Endothelial cell of umbilical vein (primary cell): ENCODE data around the gene MALT1. TPM values are rescaled to one million over a fixed set of nuclear protein-coding genes. Genes with fewer than 3 reads are reported as not detected.

Source experiments
- BruUV-seq: library from RNA; stranded (reverse); fragments of 400-500 nt; replicated peaks from 2 replicates; lab custom pipeline; 2021; lab: Mats Ljungman, UMichigan
- CTCF ChIA-PET: fragments of 300-600, 350-600 bp; sonication (Branson Sonifier 250); formaldehyde crosslinking; loops from one replicate; lab custom pipeline; 2021; ENCODE audit warnings: antibody characterized with exemption, inconsistent platforms; lab: Charles Lee
- POLR2A ChIA-PET: fragments of 300-600, 350-600 bp; sonication (Branson Sonifier 250); formaldehyde crosslinking; loops from one replicate; lab custom pipeline; 2021; ENCODE audit warnings: antibody characterized with exemption, inconsistent platforms; lab: Charles Lee
- DNase-seq: peaks from one replicate; pipeline ENCODE4 v3.0.0-alpha.2; 2011; ENCODE audit warnings: low read depth, low spot score
- FAIRE-seq: peaks from 2 replicates; lab custom pipeline; 2011; peaks lifted over from hg19 to GRCh38; lab: Jason Lieb, UNC
- H2AFZ ChIP-seq: 2 replicates; pipeline ENCODE4 v1.6.0; 2012; ENCODE audit warnings: low read depth, low read length, control low read depth, inconsistent platforms
- H3K27ac ChIP-seq: 2 replicates; pipeline ENCODE4 v1.5.1; 2011; ENCODE audit warnings: low read depth, mild to moderate bottlenecking, control low read depth, low read length, moderate library complexity; ENCODE audit not compliant: insufficient read depth
- H3K27me3 ChIP-seq, 2 experiments: 2 replicates each; pipeline versions ENCODE4 v1.6.0 to v1.6.1; 2011; ENCODE audit warnings: low read length in 2 of 2, mixed read lengths in 1 of 2; ENCODE audit not compliant: control insufficient read depth in 2 of 2, insufficient read depth in 2 of 2
- H3K36me3 ChIP-seq, 2 experiments: 2 replicates in 1 of 2; 3 replicates in 1 of 2; pipeline ENCODE4 v1.5.1; 2011; ENCODE audit warnings: low read length in 2 of 2, mild to moderate bottlenecking in 1 of 2, moderate library complexity in 1 of 2; ENCODE audit not compliant: control insufficient read depth in 2 of 2, insufficient read depth in 2 of 2; ENCODE audit errors: extremely low read depth in 1 of 2
- H3K4me1 ChIP-seq: 3 replicates; pipeline ENCODE4 v1.5.1; 2011; ENCODE audit warnings: mild to moderate bottlenecking, low read length; ENCODE audit not compliant: control insufficient read depth, insufficient read depth; ENCODE audit errors: extremely low read depth
- H3K4me2 ChIP-seq: 2 replicates; pipeline ENCODE4 v1.6.1; 2011; ENCODE audit warnings: low read length, control low read depth, mixed read lengths; ENCODE audit not compliant: insufficient read depth
- H3K4me3 ChIP-seq, 3 experiments: fragments of 200-600 bp in 1 of 3; sonication (generic), shearing (Covaris generic) in 1 of 3; replicated peaks in 1 of 3; 2 replicates each; pipeline ENCODE4 v1.5.1; 2011 to 2016; ENCODE audit warnings: control low read depth in 3 of 3, low read length in 3 of 3, mild to moderate bottlenecking in 2 of 3, inconsistent platforms in 1 of 3, low read depth in 1 of 3, moderate library complexity in 1 of 3; ENCODE audit not compliant: insufficient read depth in 1 of 3
- H3K79me2 ChIP-seq: 2 replicates; pipeline ENCODE4 v1.6.0; 2012; ENCODE audit warnings: low read length, inconsistent platforms; ENCODE audit not compliant: control insufficient read depth, insufficient read depth
- H3K9ac ChIP-seq: replicated peaks from 2 replicates; pipeline ENCODE3; 2011; ENCODE audit warnings: low read length, control low read depth; ENCODE audit not compliant: insufficient read depth; ENCODE audit errors: extremely low read depth
- H3K9me1 ChIP-seq: replicated peaks from 3 replicates; pipeline ENCODE4 v1.6.0; 2011; ENCODE audit warnings: mild to moderate bottlenecking, low read length; ENCODE audit not compliant: control insufficient read depth, insufficient read depth; ENCODE audit errors: extremely low read depth
- H3K9me3 ChIP-seq: replicated peaks from 2 replicates; pipeline ENCODE4 v1.5.1; 2012; ENCODE audit warnings: low read length, inconsistent platforms; ENCODE audit not compliant: control insufficient read depth, insufficient read depth
- H4K20me1 ChIP-seq: replicated peaks from 2 replicates; pipeline ENCODE3; 2011; ENCODE audit warnings: mild to moderate bottlenecking, low read length; ENCODE audit not compliant: control insufficient read depth, insufficient read depth; ENCODE audit errors: extremely low read depth
- EZH2 ChIP-seq: IDR thresholded peaks from 2 replicates; pipeline ENCODE4 v1.6.1; 2012; ENCODE audit warnings: borderline replicate concordance, low read depth, mild to moderate bottlenecking, moderate library complexity, low read length, inconsistent platforms; ENCODE audit not compliant: severe bottlenecking
- FOS ChIP-seq: IDR thresholded peaks from 2 replicates; pipeline ENCODE4 v1.6.1; 2011; ENCODE audit warnings: mild to moderate bottlenecking, low read length, moderate library complexity, borderline replicate concordance; ENCODE audit not compliant: insufficient read depth
- GATA2 ChIP-seq: IDR thresholded peaks from 2 replicates; pipeline ENCODE4 v1.7.0; 2011; ENCODE audit warnings: low read depth, mild to moderate bottlenecking, moderate library complexity, mixed read lengths, low read length; ENCODE audit not compliant: insufficient read length, insufficient read depth
- JUN ChIP-seq: IDR thresholded peaks from 2 replicates; pipeline ENCODE4 v1.6.1; 2011; ENCODE audit warnings: borderline replicate concordance, low read depth; ENCODE audit not compliant: insufficient read length, insufficient read depth
- MYC ChIP-seq: IDR thresholded peaks from one replicate; pipeline ENCODE4 v1.6.1; 2011; ENCODE audit warnings: mild to moderate bottlenecking, low read depth, low read length
- POLR2A ChIP-seq: IDR thresholded peaks from 2 replicates; pipeline ENCODE4 v1.6.1; 2012; ENCODE audit warnings: low read depth, mild to moderate bottlenecking, control low read depth, low read length
- POLR2AphosphoS5 ChIP-seq: IDR thresholded peaks from 2 replicates; pipeline ENCODE4 v1.6.1; 2012; ENCODE audit warnings: low read depth, mild to moderate bottlenecking, control low read depth, low read length, moderate library complexity; ENCODE audit not compliant: insufficient read depth
- dilution Hi-C: fragments of 300-500 bp; cut with MboI; formaldehyde crosslinking; loops from one replicate; pipeline ENCODE4 v1.15.0; 2019; ENCODE audit warnings: low sequenced_read_pairs; ENCODE audit not compliant: extremely low pct_ligation_motif_present
- intact Hi-C: fragments of 100-400 bp; cut with micrococcal nuclease; formaldehyde crosslinking; loops from one replicate; pipeline ENCODE4 v1.10.0; 2022
- polyA plus RNA-seq, 4 experiments: library from polyadenylated mRNA; depleted of rRNA in 3 of 4; stranded (reverse) in 3 of 4; unstranded in 1 of 4; fragments of >200 nt; gene quantifications; 2 replicates each; pipeline versions ENCODE4 v1.2.1 to v1.2.3, GENCODE V29; 2011 to 2012; ENCODE audit warnings: missing spikeins in 1 of 4
- total RNA-seq: library from RNA; stranded (reverse); gene quantifications from 2 replicates; pipeline ENCODE4 v1.2.3, GENCODE V29; 2021
- TF ChIP-seq, protein P1 (sequence below): IDR thresholded peaks from 2 replicates; pipeline ENCODE4 v1.6.1; 2011; ENCODE audit not compliant: insufficient read depth, insufficient read length

Gene MALT1
- total and polyA plus RNA-seq, 2 donors (not counting 3 experiments of a cell fraction or from before 2014, with no cell fraction given), result 2.8 to 5.1 TPM

DNA sequence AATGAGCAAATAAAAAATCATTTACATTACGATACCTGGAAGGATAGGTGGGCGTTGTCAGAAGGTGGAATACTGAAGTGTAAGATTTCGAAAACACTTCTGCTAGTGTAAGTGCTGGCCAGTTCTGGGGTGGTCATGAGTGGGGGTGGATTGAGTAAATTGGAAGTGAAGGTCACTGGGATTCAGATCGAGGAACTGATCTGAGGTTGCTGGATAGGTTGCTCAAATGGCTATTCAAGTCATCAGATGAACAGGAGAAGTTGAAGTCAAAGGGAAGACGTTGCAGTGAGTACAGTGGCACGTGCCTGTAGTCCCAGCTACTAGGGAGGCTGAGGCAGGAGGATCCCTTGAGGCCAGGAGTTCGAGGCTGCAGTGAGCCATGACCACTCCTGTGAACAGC is 95.7 kb downstream of the MALT1 start:
- FAIRE-seq (no peak), DNase-seq (no peak)
- H3K4me3 ChIP-seq, result no peak overlapping the region
- no peaks in the 10 kb centered on the region for H3K79me2 ChIP-seq
- dilution Hi-C loops (loop anchor here (25.0 kb wide), 1 partner anchor 230 kb away; no protein-coding TSS in a partner anchor), intact Hi-C loops (loop anchor here (10.0 kb wide), 1 partner anchor 632 kb away; no protein-coding TSS in a partner anchor)
- no peak overlapping the region for H2AFZ ChIP-seq
- no peak overlapping the region for H3K9ac ChIP-seq
- no peak for TF ChIP-seq JUN
- TF ChIP-seq FOS, result no peak
- no peak for TF ChIP-seq EZH2
- TF ChIP-seq POLR2A, result no peak
- TF ChIP-seq GATA2, result no peak
- TF ChIP-seq POLR2AphosphoS5, result no peak
- no peak for TF ChIP-seq MYC
- TF ChIP-seq, protein P1, sequence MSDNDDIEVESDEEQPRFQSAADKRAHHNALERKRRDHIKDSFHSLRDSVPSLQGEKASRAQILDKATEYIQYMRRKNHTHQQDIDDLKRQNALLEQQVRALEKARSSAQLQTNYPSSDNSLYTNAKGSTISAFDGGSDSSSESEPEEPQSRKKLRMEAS, result no peak
- CTCF ChIA-PET, result interaction anchor here (6.7 to 25.4 kb wide), 2 partner anchors 238 to 298 kb away, joined by 603 to 994 read pairs; no protein-coding TSS in a partner anchor
- no peak overlapping the region for H3K27ac ChIP-seq
- no peaks in the 10 kb centered on the region for H3K9me1 ChIP-seq
- POLR2A ChIA-PET, result no interaction called here
- H3K27me3 ChIP-seq, result peaks cover 7 to 21% of the 10 kb centered on the region in 2 experiments
- BruUV-seq, result no TSS peak
- no peaks in the 10 kb centered on the region for H3K36me3 ChIP-seq
- no peaks in the 10 kb centered on the region for H4K20me1 ChIP-seq
- H3K9me3 ChIP-seq, result no peaks in the 10 kb centered on the region
- H3K4me1 ChIP-seq, result peaks cover 2% of the 10 kb centered on the region
- no peak overlapping the region for H3K4me2 ChIP-seq
